Cardiac muscle cell (in vitro differentiated cells and primary cell): Measurements from ENCODE around the gene DGKA. TPM values are rescaled to one million over a fixed set of nuclear protein-coding genes. Genes with fewer than 3 reads are reported as not detected.

Experiments
- DNase-seq, 2 donors: peaks; one replicate each; pipeline versions ENCODE4 v3.0.0 to v3.0.0-alpha.2; 2010 to 2017; ENCODE audit warnings: low read depth in 1 of 2, low spot score in 1 of 2
- H3K27ac ChIP-seq: fragments of 200-600 bp; sonication (generic); 2 replicates; pipeline ENCODE4 v1.5.1; 2016
- H3K27me3 ChIP-seq: fragments of 200-600 bp; sonication (generic); 2 replicates; pipeline ENCODE4 v1.6.0; 2016; ENCODE audit warnings: control low read depth
- H3K36me3 ChIP-seq: fragments of 200-600 bp; sonication (generic); 2 replicates; pipeline ENCODE4 v1.5.1; 2016; ENCODE audit warnings: control low read depth
- H3K4me1 ChIP-seq: fragments of 200-600 bp; sonication (generic); 2 replicates; pipeline ENCODE4 v1.8.1; 2017; ENCODE audit warnings: low read depth, mild to moderate bottlenecking, mixed run types
- H3K4me3 ChIP-seq: fragments of 200-600 bp; sonication (generic); 2 replicates; pipeline ENCODE4 v1.5.1; 2016; ENCODE audit warnings: mild to moderate bottlenecking
- H3K9me3 ChIP-seq: fragments of 200-600 bp; sonication (generic); 2 replicates; pipeline ENCODE4 v1.5.1; 2017; ENCODE audit warnings: low read depth, mild to moderate bottlenecking, control low read depth
- CTCF ChIP-seq: IDR thresholded peaks from 2 replicates; pipeline ENCODE4 v1.5.1; 2012; ENCODE audit warnings: low read depth, mild to moderate bottlenecking, low read length
- polyA plus RNA-seq: library from polyadenylated mRNA; unstranded; fragments of >200 nt; fragmentation: Nextera tagmentation; extraction: Ambion mirVana; gene quantifications from 2 replicates; pipeline ENCODE4 v1.2.1, GENCODE V29; 2016
- total RNA-seq: library from RNA; depleted of rRNA; stranded (reverse); fragments of >200 nt; gene quantifications from 2 replicates; pipeline ENCODE4 v1.2.3, GENCODE V29; 2016

The DGKA gene
- total and polyA plus RNA-seq, 2 experiments from 2014 or later = 28.6 to 34.4 TPM

GRCh38 chr12:55935738-55936151, 4.8 kb downstream of the DGKA start:
- no peaks in the 10 kb centered on the region for H3K36me3 ChIP-seq
- no peaks in the 10 kb centered on the region for H3K9me3 ChIP-seq
- peak in 1 of 2 donors; percentile 21 for DNase-seq
- no peak overlapping the region for H3K4me3 ChIP-seq
- H3K4me1 ChIP-seq = peaks cover 5% of the 10 kb centered on the region
- H3K27me3 ChIP-seq = peaks cover 27% of the 10 kb centered on the region
- no peak overlapping the region for H3K27ac ChIP-seq
- TF ChIP-seq CTCF = peak; percentile 12

DNA sequence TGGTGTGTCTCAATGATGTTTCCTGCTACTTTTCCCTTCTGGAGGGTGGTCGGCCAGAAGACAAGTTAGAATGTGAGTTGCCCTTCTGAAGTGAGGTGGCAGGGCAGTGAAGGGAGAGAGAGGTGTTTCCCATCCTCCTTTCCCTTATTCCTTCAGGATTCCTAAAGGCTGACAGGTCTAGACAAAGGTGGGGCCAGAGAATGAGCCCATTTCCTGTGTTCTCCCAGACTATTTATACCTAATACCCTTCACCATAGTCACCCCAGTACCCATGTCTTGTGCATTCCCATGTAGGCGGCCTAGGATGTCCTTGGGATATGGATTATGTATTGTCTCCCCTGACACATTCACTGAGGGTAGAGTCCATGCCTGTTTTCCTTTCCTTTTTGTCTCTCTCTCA, 7.0 kb downstream of the DGKA start:
- no peaks in the 10 kb centered on the region for H3K4me1 ChIP-seq
- H3K27ac ChIP-seq = no peak overlapping the region
- no peak for TF ChIP-seq CTCF
- no peaks in the 10 kb centered on the region for H3K9me3 ChIP-seq
- no peak for DNase-seq
- peaks cover 23% of the 10 kb centered on the region for H3K27me3 ChIP-seq
- H3K4me3 ChIP-seq = no peak overlapping the region
- no peaks in the 10 kb centered on the region for H3K36me3 ChIP-seq

- Histone ChIP-seq H3K36me3 (no peaks in the 10 kb centered on the region), H3K4me1 (no peaks in the 10 kb centered on the region)
Observed at GRCh38 chr12:55938826-55939501, 8.0 kb downstream of the DGKA start.

GRCh38 chr12:55940065-55940732, 9.2 kb downstream of the DGKA start:
- H3K27me3 ChIP-seq = peaks cover 3% of the 10 kb centered on the region
- no peak overlapping the region for H3K27ac ChIP-seq
- peak; percentile 88 to 90 for DNase-seq
- H3K36me3 ChIP-seq = no peaks in the 10 kb centered on the region
- no peak overlapping the region for H3K4me3 ChIP-seq
- no peaks in the 10 kb centered on the region for H3K4me1 ChIP-seq
- peak; percentile 93 for TF ChIP-seq CTCF
- H3K9me3 ChIP-seq = no peaks in the 10 kb centered on the region

More at GRCh38 chr12:55938826-55939501, 8.0 kb downstream of the DGKA start:
- peaks cover 13% of the 10 kb centered on the region for H3K27me3 ChIP-seq
- no peaks in the 10 kb centered on the region for H3K9me3 ChIP-seq
- DNase-seq = no peak
- no peak overlapping the region for H3K4me3 ChIP-seq
- no peak for TF ChIP-seq CTCF
- no peak overlapping the region for H3K27ac ChIP-seq

DNA sequence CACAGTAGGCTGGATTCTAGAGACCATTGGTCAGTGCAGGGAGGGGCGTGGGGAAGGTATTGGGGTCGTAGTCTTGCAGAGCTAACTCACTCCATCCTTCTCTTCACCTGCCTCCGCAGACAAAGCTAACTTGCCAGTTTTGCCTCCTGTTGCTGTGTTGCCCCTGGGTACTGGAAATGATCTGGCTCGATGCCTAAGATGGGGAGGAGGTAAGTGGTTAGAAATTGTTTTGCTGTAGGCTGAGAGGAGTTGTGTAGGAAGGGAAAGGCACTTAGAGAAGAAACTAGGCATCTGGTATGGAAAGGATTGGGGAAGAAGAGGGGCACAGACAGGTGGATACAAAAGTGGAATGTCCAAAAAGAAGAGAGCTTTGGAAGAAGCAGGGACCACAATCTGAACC, 11.1 kb downstream of the DGKA start:
- TF ChIP-seq CTCF = no peak
- Histone ChIP-seq H3K4me1 (no peaks in the 10 kb centered on the region), H3K36me3 (no peaks in the 10 kb centered on the region), H3K4me3 (no peak overlapping the region), H3K27me3 (peaks cover under 1% of the 10 kb centered on the region), H3K27ac (no peak overlapping the region), H3K9me3 (no peaks in the 10 kb centered on the region)
- no peak for DNase-seq
